Measurements from ENCODE around the gene PCDHGB6. TPM values are rescaled to one million over a fixed set of nuclear protein-coding genes. Genes with fewer than 3 reads are reported as not detected.
"Not testable (repeated sequence)": the region's sequence is repeated elsewhere in the genome, so short reads cannot be mapped to it uniquely, and the experiment has no call there.

PCDHGB6 gene
- total RNA-seq, 1 donor from 2014 or later, result 8.2 TPM

DNA sequence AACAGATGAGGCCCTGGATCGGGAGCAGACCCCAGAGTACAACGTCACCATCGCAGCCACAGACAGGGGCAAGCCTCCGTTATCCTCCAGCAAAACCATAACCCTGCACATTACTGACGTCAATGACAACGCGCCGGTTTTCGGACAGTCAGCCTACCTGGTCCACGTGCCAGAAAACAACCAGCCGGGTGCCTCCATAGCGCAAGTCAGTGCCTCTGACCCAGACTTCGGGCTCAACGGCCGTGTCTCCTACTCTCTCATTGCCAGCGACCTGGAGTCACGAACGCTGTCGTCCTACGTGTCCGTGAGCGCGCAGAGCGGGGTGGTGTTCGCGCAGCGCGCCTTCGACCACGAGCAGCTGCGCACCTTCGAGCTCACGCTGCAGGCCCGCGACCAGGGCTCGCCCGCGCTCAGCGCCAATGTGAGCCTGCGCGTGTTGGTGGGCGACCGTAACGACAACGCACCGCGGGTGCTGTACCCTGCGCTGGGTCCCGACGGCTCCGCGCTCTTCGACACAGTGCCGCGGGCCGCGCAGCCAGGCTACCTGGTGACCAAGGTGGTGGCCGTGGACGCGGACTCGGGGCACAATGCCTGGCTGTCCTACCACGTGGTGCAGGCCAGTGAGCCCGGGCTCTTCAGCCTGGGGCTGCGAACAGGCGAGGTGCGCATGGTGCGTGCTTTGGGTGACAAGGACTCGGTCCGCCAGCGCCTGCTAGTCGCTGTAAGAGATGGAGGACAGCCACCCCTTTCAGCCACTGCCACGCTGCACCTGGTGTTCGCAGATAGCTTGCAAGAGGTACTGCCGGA lies 11.5 kb downstream of the PCDHGB6 start:
- no peak for DNase-seq (ENCODE audit: low spot score)

DNA sequence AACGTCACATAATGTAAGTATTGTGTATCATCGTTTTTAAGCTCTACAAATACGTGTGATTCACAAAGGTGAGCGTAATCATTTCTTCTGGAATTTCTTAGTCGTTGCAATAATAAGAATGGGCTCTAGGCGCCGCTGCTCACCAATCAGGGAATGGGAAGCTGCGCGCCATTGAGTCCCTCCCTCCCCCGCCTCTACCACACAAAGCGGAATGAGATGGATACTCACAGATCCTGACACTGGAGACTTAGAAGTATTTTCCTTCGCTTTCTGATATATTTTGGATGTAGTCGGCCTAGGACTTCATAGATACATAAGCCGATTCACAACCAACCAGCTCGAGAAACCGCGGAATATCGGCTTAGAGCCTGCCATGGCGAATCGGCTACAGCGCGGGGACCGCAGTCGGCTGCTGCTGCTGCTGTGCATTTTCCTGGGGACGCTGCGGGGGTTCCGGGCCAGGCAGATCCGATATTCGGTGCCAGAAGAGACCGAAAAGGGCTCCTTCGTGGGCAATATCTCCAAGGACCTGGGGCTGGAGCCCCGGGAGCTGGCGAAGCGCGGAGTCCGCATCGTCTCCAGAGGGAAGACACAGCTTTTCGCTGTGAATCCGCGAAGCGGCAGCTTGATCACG lies 13.2 kb downstream of the PCDHGB6 start, which contains the start of gene PCDHGA11:
Gene PCDHGA11, plus strand, starts transcription at position 197 of the 634 bp plus-strand sequence. Its CDS starts 177 bp downstream, at position 374.
- DNase-seq (ENCODE audit: low spot score), result no peak

DNA sequence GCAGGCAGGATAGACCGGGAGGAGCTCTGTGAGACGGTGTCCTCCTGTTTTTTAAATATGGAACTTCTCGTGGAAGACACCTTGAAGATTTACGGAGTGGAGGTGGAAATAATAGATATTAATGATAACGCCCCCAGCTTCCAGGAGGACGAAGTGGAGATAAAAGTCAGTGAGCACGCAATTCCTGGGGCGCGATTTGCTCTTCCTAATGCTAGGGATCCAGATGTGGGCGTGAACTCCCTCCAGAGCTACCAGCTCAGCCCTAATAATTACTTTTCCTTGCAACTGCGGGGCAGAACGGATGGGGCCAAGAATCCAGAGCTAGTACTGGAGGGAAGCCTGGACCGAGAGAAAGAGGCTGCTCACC lies 13.7 kb downstream of the PCDHGB6 start:
- no peak for DNase-seq (ENCODE audit: low spot score)

DNA sequence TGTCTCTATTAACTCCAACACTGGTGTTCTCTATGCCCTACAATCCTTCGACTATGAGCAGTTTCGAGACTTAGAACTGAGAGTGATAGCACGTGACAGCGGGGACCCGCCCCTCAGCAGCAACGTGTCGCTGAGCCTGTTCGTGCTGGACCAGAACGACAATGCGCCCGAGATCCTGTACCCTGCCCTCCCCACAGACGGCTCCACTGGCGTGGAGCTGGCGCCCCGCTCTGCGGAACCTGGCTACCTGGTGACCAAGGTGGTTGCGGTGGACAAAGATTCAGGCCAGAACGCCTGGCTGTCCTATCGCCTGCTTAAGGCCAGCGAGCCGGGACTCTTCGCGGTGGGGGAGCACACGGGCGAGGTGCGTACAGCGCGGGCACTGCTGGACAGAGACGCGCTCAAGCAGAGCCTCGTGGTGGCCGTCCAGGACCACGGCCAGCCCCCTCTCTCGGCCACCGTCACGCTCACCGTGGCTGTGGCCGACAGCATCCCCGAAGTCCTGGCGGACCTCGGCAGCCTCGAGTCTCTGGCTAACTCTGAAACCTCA lies 15.0 kb downstream of the PCDHGB6 start:
- DNase-seq (ENCODE audit: low spot score), result no peak

DNA sequence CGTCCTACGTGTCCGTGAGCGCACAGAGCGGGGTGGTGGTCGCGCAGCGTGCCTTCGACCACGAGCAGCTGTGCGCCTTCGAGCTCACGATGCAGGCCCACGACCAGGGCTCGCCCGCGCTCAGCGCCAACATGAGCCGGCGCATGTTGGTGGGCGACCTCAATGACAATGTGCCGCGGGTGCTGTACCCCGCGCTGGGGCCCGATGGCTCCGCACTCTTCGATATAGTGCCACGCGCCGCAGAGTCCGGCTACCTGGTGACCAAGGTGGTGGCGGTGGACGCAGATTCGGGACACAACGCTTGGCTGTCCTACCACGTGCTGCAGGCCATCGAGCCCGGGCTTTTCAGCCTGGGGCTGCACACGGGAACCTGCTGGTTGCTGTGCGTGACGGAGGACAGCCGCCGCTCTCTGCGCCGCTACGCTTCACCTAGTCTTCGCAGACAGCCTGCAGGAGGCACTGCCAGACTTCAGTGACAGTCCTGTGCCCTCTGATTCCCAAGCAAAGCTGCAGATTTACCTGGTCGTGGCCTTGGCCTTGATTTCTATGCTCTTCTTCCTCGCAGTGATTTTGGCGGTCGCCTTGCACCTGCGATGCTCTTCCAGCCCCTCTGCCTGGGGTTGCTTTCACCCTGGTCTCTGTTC lies 20.1 kb downstream of the PCDHGB6 start:
- DNase-seq (ENCODE audit: low spot score), result no peak

DNA sequence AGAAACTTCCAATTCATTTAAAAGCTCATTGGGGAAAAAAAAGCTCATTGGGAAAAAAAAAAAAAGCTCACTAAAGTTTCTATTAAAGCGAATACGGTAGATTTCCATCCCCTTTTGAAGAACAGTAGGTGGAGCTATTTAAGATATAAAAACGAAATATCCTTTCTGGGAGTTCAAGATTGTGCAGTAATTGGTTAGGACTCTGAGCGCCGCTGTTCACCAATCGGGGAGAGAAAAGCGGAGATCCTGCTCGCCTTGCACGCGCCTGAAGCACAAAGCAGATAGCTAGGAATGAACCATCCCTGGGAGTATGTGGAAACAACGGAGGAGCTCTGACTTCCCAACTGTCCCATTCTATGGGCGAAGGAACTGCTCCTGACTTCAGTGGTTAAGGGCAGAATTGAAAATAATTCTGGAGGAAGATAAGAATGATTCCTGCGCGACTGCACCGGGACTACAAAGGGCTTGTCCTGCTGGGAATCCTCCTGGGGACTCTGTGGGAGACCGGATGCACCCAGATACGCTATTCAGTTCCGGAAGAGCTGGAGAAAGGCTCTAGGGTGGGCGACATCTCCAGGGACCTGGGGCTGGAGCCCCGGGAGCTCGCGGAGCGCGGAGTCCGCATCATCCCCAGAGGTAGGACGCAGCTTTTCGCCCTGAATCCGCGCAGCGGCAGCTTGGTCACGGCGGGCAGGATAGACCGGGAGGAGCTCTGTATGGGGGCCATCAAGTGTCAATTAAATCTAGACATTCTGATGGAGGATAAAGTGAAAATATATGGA lies 22.7 kb downstream of the PCDHGB6 start, which contains the start of gene PCDHGA12:
Gene PCDHGA12, plus strand, starts transcription at position 176 of the 782 bp plus-strand sequence. Its CDS starts 253 bp downstream, at position 429.
- no peak for DNase-seq (ENCODE audit: low spot score)

DNA sequence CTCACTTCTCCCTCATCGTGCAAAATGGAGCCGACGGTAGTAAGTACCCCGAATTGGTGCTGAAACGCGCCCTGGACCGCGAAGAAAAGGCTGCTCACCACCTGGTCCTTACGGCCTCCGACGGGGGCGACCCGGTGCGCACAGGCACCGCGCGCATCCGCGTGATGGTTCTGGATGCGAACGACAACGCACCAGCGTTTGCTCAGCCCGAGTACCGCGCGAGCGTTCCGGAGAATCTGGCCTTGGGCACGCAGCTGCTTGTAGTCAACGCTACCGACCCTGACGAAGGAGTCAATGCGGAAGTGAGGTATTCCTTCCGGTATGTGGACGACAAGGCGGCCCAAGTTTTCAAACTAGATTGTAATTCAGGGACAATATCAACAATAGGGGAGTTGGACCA lies 23.5 kb downstream of the PCDHGB6 start:
- no peak for DNase-seq (ENCODE audit: low spot score)

DNA sequence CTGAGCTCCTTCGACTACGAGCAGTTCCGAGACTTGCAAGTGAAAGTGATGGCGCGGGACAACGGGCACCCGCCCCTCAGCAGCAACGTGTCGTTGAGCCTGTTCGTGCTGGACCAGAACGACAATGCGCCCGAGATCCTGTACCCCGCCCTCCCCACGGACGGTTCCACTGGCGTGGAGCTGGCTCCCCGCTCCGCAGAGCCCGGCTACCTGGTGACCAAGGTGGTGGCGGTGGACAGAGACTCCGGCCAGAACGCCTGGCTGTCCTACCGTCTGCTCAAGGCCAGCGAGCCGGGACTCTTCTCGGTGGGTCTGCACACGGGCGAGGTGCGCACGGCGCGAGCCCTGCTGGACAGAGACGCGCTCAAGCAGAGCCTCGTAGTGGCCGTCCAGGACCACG lies 24.5 kb downstream of the PCDHGB6 start:
- DNase-seq (ENCODE audit: low spot score), result not testable (repeated sequence)

DNA sequence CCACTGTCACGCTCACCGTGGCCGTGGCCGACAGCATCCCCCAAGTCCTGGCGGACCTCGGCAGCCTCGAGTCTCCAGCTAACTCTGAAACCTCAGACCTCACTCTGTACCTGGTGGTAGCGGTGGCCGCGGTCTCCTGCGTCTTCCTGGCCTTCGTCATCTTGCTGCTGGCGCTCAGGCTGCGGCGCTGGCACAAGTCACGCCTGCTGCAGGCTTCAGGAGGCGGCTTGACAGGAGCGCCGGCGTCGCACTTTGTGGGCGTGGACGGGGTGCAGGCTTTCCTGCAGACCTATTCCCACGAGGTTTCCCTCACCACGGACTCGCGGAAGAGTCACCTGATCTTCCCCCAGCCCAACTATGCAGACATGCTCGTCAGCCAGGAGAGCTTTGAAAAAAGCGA lies 24.9 kb downstream of the PCDHGB6 start:
- not testable (repeated sequence) for DNase-seq (ENCODE audit: low spot score)

DNA sequence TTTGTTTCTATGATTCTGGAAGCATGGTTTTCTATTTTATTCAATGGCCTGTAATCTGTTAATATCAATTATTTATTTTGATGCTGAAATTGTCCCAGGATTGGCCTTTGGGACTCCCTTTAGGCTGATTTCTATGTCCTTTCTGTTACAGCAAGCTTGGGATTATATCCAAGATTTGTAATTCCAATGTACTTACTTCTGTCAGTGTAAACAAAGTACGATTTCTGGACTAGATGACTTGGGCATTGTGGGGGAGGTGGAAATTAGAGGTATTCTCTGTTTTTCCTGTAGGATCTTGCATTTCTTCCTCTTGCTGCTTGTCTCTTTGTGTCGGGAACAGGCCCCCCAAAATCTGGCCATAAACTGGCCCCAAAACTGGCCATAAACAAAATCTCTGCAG lies 26.2 kb downstream of the PCDHGB6 start:
- no peak for DNase-seq (ENCODE audit: low spot score)

DNA sequence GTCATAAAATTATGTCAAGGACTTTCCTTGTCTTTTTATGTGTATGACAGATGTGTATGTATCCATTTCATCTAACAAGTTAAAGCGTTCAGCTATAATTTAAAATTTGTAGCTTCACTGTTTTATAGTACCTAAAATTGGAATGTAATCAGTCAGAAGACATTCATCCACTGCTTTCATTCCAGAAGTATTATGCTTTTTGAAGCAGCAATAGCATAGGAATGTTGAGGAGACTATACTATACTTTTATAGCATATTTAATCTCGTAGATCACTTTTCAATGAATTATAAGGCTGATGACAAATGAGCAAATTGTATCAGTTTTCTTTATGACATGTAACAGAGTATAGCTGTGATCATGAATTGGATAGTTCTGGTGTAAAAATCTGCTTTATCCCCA lies 29.4 kb downstream of the PCDHGB6 start:
- DNase-seq (ENCODE audit: low spot score), result no peak

DNA sequence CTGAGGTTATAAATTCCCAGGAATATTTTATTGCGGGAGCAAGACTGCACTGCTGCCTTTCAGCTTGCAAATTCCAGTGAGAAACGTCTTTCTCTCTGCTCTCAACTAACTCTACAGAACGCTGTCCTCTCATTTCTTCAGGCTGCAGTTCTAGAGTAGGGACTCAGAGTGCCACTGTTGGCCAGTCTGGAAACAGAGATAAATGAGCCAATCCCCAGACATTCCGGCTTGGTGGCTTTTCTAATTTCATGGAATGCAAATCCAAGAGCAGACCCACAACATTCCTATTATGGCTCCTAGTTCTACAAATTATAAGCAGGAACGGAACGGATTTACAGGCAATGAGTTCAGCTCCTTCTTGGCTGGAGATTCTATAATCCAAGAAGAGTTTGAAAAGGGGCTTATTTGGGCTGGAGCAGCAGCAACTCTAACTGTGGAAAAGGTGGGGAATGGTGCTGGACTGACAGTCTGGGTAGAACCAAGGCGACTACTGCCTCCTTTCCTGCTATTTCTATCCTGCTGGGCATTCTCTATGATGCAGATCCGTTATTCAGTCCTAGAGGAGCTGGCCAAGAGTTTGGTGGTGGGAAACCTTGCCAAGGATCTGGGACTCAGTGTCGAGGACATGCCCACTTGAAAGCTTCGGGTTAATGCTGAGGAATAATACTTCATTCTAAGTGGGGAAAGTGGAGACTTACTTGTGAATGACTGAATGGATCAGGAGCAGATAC lies 31.8 kb downstream of the PCDHGB6 start:
- no peak for DNase-seq (ENCODE audit: low spot score)

DNA sequence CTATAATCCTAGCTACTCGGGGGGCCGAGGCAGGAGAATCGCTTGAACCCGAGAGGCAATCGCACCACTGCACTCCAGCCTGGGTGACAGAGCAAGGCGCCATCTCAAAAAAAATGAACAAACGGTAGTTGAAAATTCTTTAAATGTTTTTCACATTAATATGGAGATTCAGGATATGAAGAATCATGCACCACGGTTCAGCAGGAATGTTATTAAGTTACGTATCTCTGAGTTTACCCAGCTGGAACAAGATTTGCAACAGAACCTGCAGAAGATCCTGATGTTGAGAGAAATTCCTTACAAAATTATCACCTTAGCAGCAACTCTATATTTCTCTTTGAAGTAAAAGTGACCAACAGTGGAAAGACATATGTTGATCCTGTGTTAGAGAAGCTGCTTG lies 32.5 kb downstream of the PCDHGB6 start:
- no peak for DNase-seq (ENCODE audit: low spot score)

DNA sequence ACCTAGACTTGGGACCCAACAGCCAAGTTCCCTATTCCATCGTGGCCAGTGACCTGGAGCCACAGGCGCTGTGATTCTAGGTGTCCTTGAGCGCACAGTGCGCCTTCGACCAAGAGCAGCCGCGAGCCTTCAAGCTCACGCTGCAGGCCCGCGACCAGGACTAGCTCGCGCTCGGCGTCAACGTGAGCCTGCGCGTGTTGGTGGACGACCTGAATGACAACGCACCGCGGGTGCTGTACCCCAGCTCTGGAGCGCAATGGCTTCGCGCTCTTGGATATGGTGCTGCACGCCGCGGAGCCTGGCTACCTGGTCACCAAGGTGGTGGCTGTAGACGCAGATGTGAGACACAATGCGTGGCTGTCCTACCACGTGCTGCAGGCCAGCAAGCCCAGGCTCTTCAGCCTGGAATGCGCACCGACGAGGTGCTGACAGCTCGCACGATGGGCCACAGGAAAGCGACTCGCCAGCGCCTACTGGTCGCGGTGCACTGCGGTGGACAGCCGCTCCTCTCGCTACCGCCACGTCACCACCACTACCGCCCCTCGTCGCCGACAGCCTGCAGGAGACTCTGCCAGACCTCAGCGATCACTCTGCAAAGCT lies 33.9 kb downstream of the PCDHGB6 start:
- DNase-seq (ENCODE audit: low spot score), result no peak

Other genes with a start within 250 kb of the PCDHGB6 start
- gene PCDHB7, start 235.4 kb upstream of the PCDHGB6 start, total RNA-seq, result 2.4 TPM
- gene PCDHB8, start 230.2 kb upstream of the PCDHGB6 start, total RNA-seq, result 1.7 TPM
- gene PCDHB16, start 225.6 kb upstream of the PCDHGB6 start, total RNA-seq, result 3.4 TPM
- gene PCDHB9, start 220.9 kb upstream of the PCDHGB6 start, total RNA-seq, result 1.9 TPM
- 2.5 TPM for gene PCDHB10, start 215.7 kb upstream of the PCDHGB6 start, total RNA-seq
- gene PCDHB11, start 208.4 kb upstream of the PCDHGB6 start, total RNA-seq, result 2.1 TPM
- gene PCDHB12, start 199.3 kb upstream of the PCDHGB6 start, total RNA-seq, result 2.8 TPM
- gene PCDHB13, start 194.1 kb upstream of the PCDHGB6 start, total RNA-seq, result 6.2 TPM
- gene PCDHB14, start 184.7 kb upstream of the PCDHGB6 start, total RNA-seq, result 6.8 TPM
- gene PCDHB15, start 162.6 kb upstream of the PCDHGB6 start, total RNA-seq, result 4.3 TPM
- gene SLC25A2, start 104.0 kb upstream of the PCDHGB6 start, total RNA-seq, result 1.3 TPM
- 56.6 TPM for gene TAF7, start 87.2 kb upstream of the PCDHGB6 start, total RNA-seq
- 0.57 TPM for gene PCDHGA1, start 77.5 kb upstream of the PCDHGB6 start, total RNA-seq
- gene PCDHGA2, start 69.3 kb upstream of the PCDHGB6 start, total RNA-seq, result 2.6 TPM
- gene PCDHGA3, start 64.2 kb upstream of the PCDHGB6 start, total RNA-seq, result 2.9 TPM
- 3.0 TPM for gene PCDHGB1, start 57.9 kb upstream of the PCDHGB6 start, total RNA-seq
- gene PCDHGA4, start 53.0 kb upstream of the PCDHGB6 start, total RNA-seq, result 4.2 TPM
- gene PCDHGB2, start 48.0 kb upstream of the PCDHGB6 start, total RNA-seq, result 4.3 TPM
- gene PCDHGA5, start 43.9 kb upstream of the PCDHGB6 start, total RNA-seq, result 4.6 TPM
- 3.2 TPM for gene PCDHGB3, start 37.8 kb upstream of the PCDHGB6 start, total RNA-seq
- 6.1 TPM for gene PCDHGA6, start 34.1 kb upstream of the PCDHGB6 start, total RNA-seq
- 5.8 TPM for gene PCDHGA7, start 25.3 kb upstream of the PCDHGB6 start, total RNA-seq
- gene PCDHGB4, start 20.3 kb upstream of the PCDHGB6 start, total RNA-seq, result 8.0 TPM
- gene PCDHGA8, start 15.4 kb upstream of the PCDHGB6 start, total RNA-seq, result 3.3 TPM
- gene PCDHGB5, start 10.1 kb upstream of the PCDHGB6 start, total RNA-seq, result 12.1 TPM
- gene PCDHGA9, start 5.2 kb upstream of the PCDHGB6 start, total RNA-seq, result 8.9 TPM
- 7.4 TPM for gene PCDHGA10, start 5.0 kb downstream of the PCDHGB6 start, total RNA-seq
- gene PCDHGB7, start 9.7 kb downstream of the PCDHGB6 start, total RNA-seq, result 11.7 TPM
- gene PCDHGA11, start 13.0 kb downstream of the PCDHGB6 start, total RNA-seq, result 5.1 TPM
- 5.0 TPM for gene PCDHGA12, start 22.5 kb downstream of the PCDHGB6 start, total RNA-seq
- 52.6 TPM for gene PCDHGC3, start 67.9 kb downstream of the PCDHGB6 start, total RNA-seq
- 3.6 TPM for gene PCDHGC4, start 77.0 kb downstream of the PCDHGB6 start, total RNA-seq
- gene PCDHGC5, start 81.1 kb downstream of the PCDHGB6 start, total RNA-seq, result 2.8 TPM
- gene DIAPH1, start 211.0 kb downstream of the PCDHGB6 start, total RNA-seq, result 86.5 TPM
- 56.0 TPM for gene HDAC3, start 228.8 kb downstream of the PCDHGB6 start, total RNA-seq
- 4.4 TPM for gene RELL2, start 229.0 kb downstream of the PCDHGB6 start, total RNA-seq
- gene FCHSD1, start 243.4 kb downstream of the PCDHGB6 start, total RNA-seq, result 33.5 TPM